H1 (cell line): Measurements from ENCODE around the gene ERCC6. TPM values are rescaled to one million over a fixed set of nuclear protein-coding genes. Genes with fewer than 3 reads are reported as not detected.

Experiments used
- CTCF ChIA-PET: fragments of 300-600 bp; sonication (Branson Sonifier 250); formaldehyde crosslinking; loops from one replicate; lab custom pipeline; 2021; ENCODE audit not compliant: partially characterized antibody; lab: Charles Lee
- POLR2A ChIA-PET: fragments of 300-600 bp; sonication (Branson Sonifier 250); formaldehyde crosslinking; loops from one replicate; lab custom pipeline; 2021; ENCODE audit warnings: inconsistent platforms; ENCODE audit not compliant: partially characterized antibody; lab: Charles Lee
- DNase-seq, 2 experiments: peaks; one replicate each; pipeline versions ENCODE4 v3.0.0 to v3.0.0-alpha.2; 2010 to 2022; ENCODE audit warnings: low spot score in 2 of 2, low read depth in 1 of 2, mixed read lengths in 1 of 2
- FAIRE-seq: peaks from 2 replicates; lab custom pipeline; 2011; peaks lifted over from hg19 to GRCh38; lab: Jason Lieb, UNC
- H2AFZ ChIP-seq: 2 replicates; pipeline ENCODE4 v1.8.1; 2012; ENCODE audit warnings: low read length, inconsistent platforms
- H2AK5ac ChIP-seq: 2 replicates; pipeline ENCODE4 v1.6.1; 2013; ENCODE audit warnings: low read depth, low read length
- H2BK120ac ChIP-seq: replicated peaks from 2 replicates; pipeline ENCODE3; 2013; ENCODE audit warnings: low read depth, low read length, inconsistent platforms
- H2BK12ac ChIP-seq: 2 replicates; pipeline ENCODE4 v1.6.1; 2013; ENCODE audit warnings: low read depth, low read length
- H2BK15ac ChIP-seq: 2 replicates; pipeline ENCODE4 v1.6.1; 2013; ENCODE audit warnings: low read length
- H2BK20ac ChIP-seq: 2 replicates; pipeline ENCODE4 v1.6.1; 2013; ENCODE audit warnings: low read length
- H2BK5ac ChIP-seq: 2 replicates; pipeline ENCODE4 v1.6.1; 2013; ENCODE audit warnings: low read depth, low read length
- H3K14ac ChIP-seq: 2 replicates; pipeline ENCODE4 v1.6.1; 2013; ENCODE audit warnings: inconsistent platforms; ENCODE audit not compliant: insufficient read length
- H3K18ac ChIP-seq: 2 replicates; pipeline ENCODE4 v1.6.1; 2013; ENCODE audit warnings: low read length; ENCODE audit errors: extremely low read depth
- H3K23ac ChIP-seq: 2 replicates; pipeline ENCODE4 v1.6.1; 2013; ENCODE audit warnings: inconsistent platforms; ENCODE audit not compliant: insufficient read length
- H3K23me2 ChIP-seq: 2 replicates; pipeline ENCODE4 v1.6.1; 2013; ENCODE audit warnings: low read depth, low read length
- H3K27ac ChIP-seq: 2 replicates; pipeline ENCODE4 v1.6.1; 2011; ENCODE audit warnings: low read depth, low read length, inconsistent platforms
- H3K27me3 ChIP-seq, 4 experiments: replicated peaks in 1 of 4; 1 replicate in 1 of 4; 2 replicates in 3 of 4; pipeline versions ENCODE4 v1.6.1 to v1.8.1; 2011 to 2013; ENCODE audit warnings: low read length in 3 of 4, mild to moderate bottlenecking in 3 of 4, inconsistent platforms in 2 of 4, mixed read lengths in 2 of 4, moderate library complexity in 1 of 4; ENCODE audit not compliant: control insufficient read depth in 3 of 4, insufficient read depth in 3 of 4; ENCODE audit errors: extremely low read depth in 1 of 4
- H3K36me3 ChIP-seq, 4 experiments: 2 replicates each; pipeline versions ENCODE4 v1.6.1 to v1.8.1; 2011 to 2013; ENCODE audit warnings: mild to moderate bottlenecking in 4 of 4, low read length in 3 of 4, moderate library complexity in 2 of 4, control low read depth in 1 of 4, inconsistent platforms in 1 of 4; ENCODE audit not compliant: insufficient read depth in 4 of 4, control insufficient read depth in 2 of 4
- H3K4ac ChIP-seq: replicated peaks from 2 replicates; pipeline ENCODE3; 2013; ENCODE audit warnings: low read length, low read depth, mixed read lengths, inconsistent platforms; ENCODE audit not compliant: insufficient read length
- H3K4me1 ChIP-seq, 4 experiments: replicated peaks in 1 of 4; 1 replicate in 1 of 4; 2 replicates in 3 of 4; pipeline versions ENCODE4 v1.6.1 to v1.8.1; 2011 to 2013; ENCODE audit warnings: low read length in 3 of 4, inconsistent platforms in 2 of 4, mixed read lengths in 1 of 4; ENCODE audit not compliant: insufficient read depth in 4 of 4, control insufficient read depth in 3 of 4
- H3K4me2 ChIP-seq, 2 experiments: 2 replicates each; pipeline versions ENCODE4 v1.6.1 to v1.8.1; 2011 to 2013; ENCODE audit warnings: low read depth in 2 of 2, low read length in 2 of 2, control low read depth in 1 of 2, inconsistent platforms in 1 of 2, mild to moderate bottlenecking in 1 of 2; ENCODE audit not compliant: insufficient read depth in 1 of 2
- H3K4me3 ChIP-seq, 4 experiments: fragments of 200-600, 300-600 bp in 1 of 4; sonication (generic), shearing (Covaris generic), sonication (Bioruptor Twin) in 1 of 4; 2 replicates each; pipeline versions ENCODE4 v1.5.1 to v1.8.1; 2011 to 2016; ENCODE audit warnings: low read length in 4 of 4, low read depth in 3 of 4, control low read depth in 2 of 4, inconsistent platforms in 2 of 4, mild to moderate bottlenecking in 2 of 4, mixed read lengths in 1 of 4, moderate library complexity in 1 of 4; ENCODE audit not compliant: insufficient read depth in 2 of 4; ENCODE audit errors: extremely low read depth in 1 of 4
- H3K56ac ChIP-seq: replicated peaks from 2 replicates; pipeline ENCODE3; 2013; ENCODE audit warnings: low read depth, mild to moderate bottlenecking, mixed read lengths, low read length, inconsistent platforms; ENCODE audit not compliant: insufficient read length
- H3K79me1 ChIP-seq: 2 replicates; pipeline ENCODE4 v1.6.1; 2013; ENCODE audit warnings: low read depth, low read length, control low read depth
- H3K79me2 ChIP-seq, 2 experiments: 2 replicates each; pipeline versions ENCODE4 v1.6.1 to v1.8.1; 2012 to 2013; ENCODE audit warnings: low read length in 2 of 2, mild to moderate bottlenecking in 2 of 2, inconsistent platforms in 1 of 2; ENCODE audit not compliant: insufficient read depth in 2 of 2, control insufficient read depth in 1 of 2
- H3K9ac ChIP-seq, 4 experiments: replicated peaks in 1 of 4; 1 replicate in 1 of 4; 2 replicates in 3 of 4; pipeline versions ENCODE4 v1.6.1 to v1.8.1; 2011 to 2013; ENCODE audit warnings: low read depth in 3 of 4, low read length in 3 of 4, control low read depth in 2 of 4, mild to moderate bottlenecking in 2 of 4, moderate library complexity in 2 of 4, inconsistent platforms in 1 of 4; ENCODE audit errors: extremely low read depth in 1 of 4
- H3K9me3 ChIP-seq, 2 experiments: 2 replicates each; pipeline versions ENCODE4 v1.6.1 to v1.8.1; 2012 to 2013; ENCODE audit warnings: mild to moderate bottlenecking in 2 of 2, moderate library complexity in 2 of 2, control low read depth in 1 of 2, inconsistent platforms in 1 of 2, low read depth in 1 of 2, low read length in 1 of 2, mixed read lengths in 1 of 2; ENCODE audit not compliant: insufficient read depth in 2 of 2
- H4K20me1 ChIP-seq, 2 experiments: replicated peaks in 1 of 2; 2 replicates each; pipeline versions ENCODE3 to v1.8.1; 2011 to 2013; ENCODE audit warnings: inconsistent platforms in 2 of 2, low read length in 2 of 2, mild to moderate bottlenecking in 1 of 2; ENCODE audit not compliant: insufficient read depth in 2 of 2, control insufficient read depth in 1 of 2
- H4K5ac ChIP-seq: 2 replicates; pipeline ENCODE4 v1.6.1; 2013; ENCODE audit warnings: low read length, low read depth, mixed read lengths, inconsistent platforms; ENCODE audit not compliant: insufficient read length
- H4K8ac ChIP-seq: 2 replicates; pipeline ENCODE4 v1.8.0; 2013; ENCODE audit warnings: mild to moderate bottlenecking, moderate library complexity, low read length, inconsistent platforms; ENCODE audit not compliant: insufficient read depth; ENCODE audit errors: extremely low read depth
- H4K91ac ChIP-seq: replicated peaks from 2 replicates; pipeline ENCODE3; 2013; ENCODE audit warnings: low read length, mixed read lengths, inconsistent platforms; ENCODE audit not compliant: insufficient read length
- ASH2L ChIP-seq: fragments of 200-600, 300-600 bp; sonication (generic); IDR thresholded peaks from one replicate; pipeline ENCODE4 v1.7.1; 2017; ENCODE audit warnings: low read length
- ATF2 ChIP-seq: IDR thresholded peaks from 2 replicates; pipeline ENCODE4 v1.6.1; 2012; ENCODE audit warnings: low read length, inconsistent platforms
- CHD2 ChIP-seq: IDR thresholded peaks from 2 replicates; pipeline ENCODE4 v1.6.1; 2012; ENCODE audit warnings: low read length, improper control_type of control experiment
- E2F6 ChIP-seq: IDR thresholded peaks from 2 replicates; pipeline ENCODE4 v1.6.1; 2012; ENCODE audit warnings: inconsistent platforms
- EZH2 ChIP-seq: fragments of 200-600 bp; sonication (generic); IDR thresholded peaks from 2 replicates; pipeline ENCODE4 v1.7.1; 2012; ENCODE audit warnings: low read depth, mild to moderate bottlenecking, moderate library complexity, low read length, inconsistent platforms; ENCODE audit not compliant: severe bottlenecking
- GABPA ChIP-seq: IDR thresholded peaks from 2 replicates; pipeline ENCODE4 v1.6.1; 2011; ENCODE audit warnings: mild to moderate bottlenecking, low read length, moderate library complexity, borderline replicate concordance; ENCODE audit not compliant: insufficient read depth
- GTF2F1 ChIP-seq: IDR thresholded peaks from 2 replicates; pipeline ENCODE4 v1.6.1; 2012; ENCODE audit warnings: low read depth, low read length, improper control_type of control experiment, borderline replicate concordance
- KDM5A ChIP-seq: fragments of 200-600 bp; IDR thresholded peaks from 2 replicates; pipeline ENCODE4 v1.7.1; 2012; ENCODE audit warnings: mild to moderate bottlenecking, low read length, inconsistent platforms, mixed read lengths
- MAFK ChIP-seq: IDR thresholded peaks from 2 replicates; pipeline ENCODE4 v1.6.1; 2012; ENCODE audit warnings: low read depth, mild to moderate bottlenecking, improper control_type of control experiment, low read length
- POU5F1 ChIP-seq: IDR thresholded peaks from 2 replicates; pipeline ENCODE4 v1.6.1; 2011; ENCODE audit warnings: low read depth, mild to moderate bottlenecking, low read length, moderate library complexity
- SP2 ChIP-seq: IDR thresholded peaks from 2 replicates; pipeline ENCODE4 v1.6.1; 2012; ENCODE audit warnings: mild to moderate bottlenecking, low read length, inconsistent platforms
- SUZ12 ChIP-seq: fragments of 200-600 bp; sonication (generic); IDR thresholded peaks from 2 replicates; pipeline ENCODE4 v1.6.1; 2012; ENCODE audit warnings: mild to moderate bottlenecking, inconsistent platforms, low read length, moderate library complexity, mixed read lengths
- TCF12 ChIP-seq: IDR thresholded peaks from 2 replicates; pipeline ENCODE4 v1.6.1; 2011; ENCODE audit warnings: low read depth, mild to moderate bottlenecking, low read length
- whole genome bisulfite sequencing, 2 experiments: shearing (Covaris generic) in 1 of 2; methylation state at CpG; one replicate each; pipeline versions ENCODE4 v1.1.6 to v1.1.7; 2013 to 2015; ENCODE audit warnings: low lambda C conversion rate in 2 of 2, mixed read lengths in 2 of 2, inconsistent platforms in 1 of 2, low coverage in 1 of 2, missing lambda C conversion rate in 1 of 2; ENCODE audit not compliant: insufficient replicate concordance in 2 of 2, insufficient coverage in 1 of 2, insufficient read length in 1 of 2; ENCODE audit errors: extremely low coverage in 1 of 2, missing lambda C conversion rate in 1 of 2; 5-methylcytosine and 5-hydroxymethylcytosine counted together
- polyA plus RNA-seq, 7 experiments: library from polyadenylated mRNA; depleted of rRNA in 3 of 7; stranded (reverse) in 5 of 7; unstranded in 2 of 7; fragments of >200 nt in 5 of 7; fragments of 200-250 nt in 2 of 7; gene quantifications; 1 replicate in 5 of 7; 2 replicates in 1 of 7; 4 replicates in 1 of 7; pipeline versions ENCODE4 v1.2.1 to v1.2.3, GENCODE V29; 2011 to 2013; ENCODE audit warnings: missing spikeins in 2 of 7, mixed read lengths in 2 of 7
- total RNA-seq: library from RNA; stranded (reverse); fragmentation: NEBNext Ultra II Directional; extraction: Animal tissue kit (Norgen Biotek cat#: 25700); gene quantifications from 2 replicates; pipeline ENCODE4 v1.2.1, GENCODE V29; 2021

Gene ERCC6
- total and polyA plus RNA-seq, 2 of the 8 experiments (the other 6 are each of a cell fraction or from before 2014, with no cell fraction given), result 4.1 to 11.9 TPM

GRCh38 chr10:49504528-49504927 lies 34.4 kb downstream of the ERCC6 start:
- WGBS, 2 experiments, result 94% methylated on average over 1 of the region's 1 CpG; no CpG with 5 or more reads in 1 of the 2 experiments
- H4K8ac ChIP-seq, result no peak overlapping the region
- no peaks in the 10 kb centered on the region for H3K27me3 ChIP-seq
- H4K20me1 ChIP-seq, result no peaks in the 10 kb centered on the region
- no peak overlapping the region for H3K23ac ChIP-seq
- H3K18ac ChIP-seq, result no peak overlapping the region
- no peaks in the 10 kb centered on the region for H3K4me1 ChIP-seq
- H3K79me1 ChIP-seq, result no peaks in the 10 kb centered on the region
- TF ChIP-seq EZH2 (no peak), E2F6 (no peak), CHD2 (no peak), POU5F1 (no peak), ATF2 (no peak), MAFK (no peak), GABPA (no peak), TCF12 (no peak), KDM5A (no peak), ASH2L (no peak), SP2 (no peak), GTF2F1 (no peak), SUZ12 (no peak)
- TF ChIP-seq, all 59 proteins: peak for 0
- Histone ChIP-seq H2BK15ac (no peak overlapping the region), H3K23me2 (no peaks in the 10 kb centered on the region), H3K79me2 (no peaks in the 10 kb centered on the region), H4K91ac (no peak overlapping the region), H3K4me3 (no peak overlapping the region), H3K56ac (no peak overlapping the region), H2BK5ac (no peak overlapping the region), H3K4ac (no peak overlapping the region), H2BK20ac (no peak overlapping the region), H3K4me2 (no peak overlapping the region), H2AK5ac (no peak overlapping the region), H3K27ac (no peak overlapping the region), H3K9me3 (no peaks in the 10 kb centered on the region), H2BK12ac (no peak overlapping the region), H3K36me3 (no peaks in the 10 kb centered on the region), H4K5ac (no peak overlapping the region), H3K9ac (no peak overlapping the region), H2BK120ac (no peak overlapping the region), H2AFZ (no peak overlapping the region), H3K14ac (no peak overlapping the region)
- CTCF ChIA-PET, result interaction anchor here (0.7 to 1.0 kb wide), 3 partner anchors 97 to 343 kb away, joined by 3 to 7 read pairs (median 3); no protein-coding TSS in a partner anchor
- FAIRE-seq, result no peak
- POLR2A ChIA-PET, result no interaction called here
- DNase-seq, result no peak
